Stomach (tissue), 4 donors: Measurements from ENCODE around the gene ANG.

Experiments used
- EP300 ChIP-seq: sonication (generic); formaldehyde crosslinking; IDR thresholded peaks from one replicate; pipeline ENCODE4 v1.6.1; 2017; ENCODE audit warnings: antibody characterized with exemption
- POLR2A ChIP-seq, 4 donors: fragments of 450-650 bp; IDR thresholded peaks; one replicate each; pipeline ENCODE4 v1.6.1; 2016; ENCODE audit warnings: antibody characterized with exemption in 4 of 4, control low read depth in 2 of 4, mild to moderate bottlenecking in 1 of 4, moderate library complexity in 1 of 4
- POLR2AphosphoS5 ChIP-seq, 3 donors: sonication (generic); formaldehyde crosslinking; IDR thresholded peaks; one replicate each; pipeline ENCODE4 v1.6.1; 2016; ENCODE audit warnings: antibody characterized with exemption in 3 of 3
- TF ChIP-seq, protein P1 (sequence below), 7 experiments: fragments of 450-650 bp in 4 of 7; fragments of 200-600 bp in 3 of 7; sonication (generic) in 3 of 7; IDR thresholded peaks; one replicate each; pipeline ENCODE4 v1.5.1; 2016 to 2019; ENCODE audit warnings: antibody characterized with exemption in 7 of 7, control low read depth in 2 of 7, mild to moderate bottlenecking in 1 of 7

DNA sequence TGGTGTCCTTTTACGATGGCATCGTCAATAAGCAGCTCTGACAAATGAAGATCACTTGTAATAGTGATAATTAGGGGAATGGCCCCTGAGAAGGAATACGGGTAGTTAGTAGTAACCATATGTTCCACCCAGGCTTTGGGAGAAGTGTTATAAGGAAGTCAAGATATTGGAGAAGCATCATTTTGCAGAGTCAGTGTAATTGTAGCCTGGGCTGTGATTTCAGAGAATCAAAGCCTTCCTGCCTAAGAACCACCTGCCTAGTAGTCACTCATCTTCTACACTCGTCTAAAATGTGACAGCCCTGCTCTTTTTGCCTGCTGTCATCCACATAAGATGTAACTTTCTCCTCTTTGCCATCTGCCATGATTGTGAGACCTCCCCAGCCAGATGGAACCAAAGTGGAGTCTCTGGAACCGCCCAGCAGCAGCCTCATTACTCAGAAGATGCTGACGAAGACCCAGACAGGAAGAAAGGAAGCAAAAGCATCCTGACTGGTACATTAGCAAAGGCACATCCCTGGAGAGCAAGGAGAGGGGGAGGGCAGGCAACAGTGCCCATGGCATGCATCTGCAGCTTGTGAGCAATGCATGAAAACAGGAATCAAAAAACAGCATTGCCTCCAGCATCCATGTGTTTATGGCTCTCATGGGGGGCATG lies 44.5 kb downstream of the ANG start:
- TF ChIP-seq, protein P1, sequence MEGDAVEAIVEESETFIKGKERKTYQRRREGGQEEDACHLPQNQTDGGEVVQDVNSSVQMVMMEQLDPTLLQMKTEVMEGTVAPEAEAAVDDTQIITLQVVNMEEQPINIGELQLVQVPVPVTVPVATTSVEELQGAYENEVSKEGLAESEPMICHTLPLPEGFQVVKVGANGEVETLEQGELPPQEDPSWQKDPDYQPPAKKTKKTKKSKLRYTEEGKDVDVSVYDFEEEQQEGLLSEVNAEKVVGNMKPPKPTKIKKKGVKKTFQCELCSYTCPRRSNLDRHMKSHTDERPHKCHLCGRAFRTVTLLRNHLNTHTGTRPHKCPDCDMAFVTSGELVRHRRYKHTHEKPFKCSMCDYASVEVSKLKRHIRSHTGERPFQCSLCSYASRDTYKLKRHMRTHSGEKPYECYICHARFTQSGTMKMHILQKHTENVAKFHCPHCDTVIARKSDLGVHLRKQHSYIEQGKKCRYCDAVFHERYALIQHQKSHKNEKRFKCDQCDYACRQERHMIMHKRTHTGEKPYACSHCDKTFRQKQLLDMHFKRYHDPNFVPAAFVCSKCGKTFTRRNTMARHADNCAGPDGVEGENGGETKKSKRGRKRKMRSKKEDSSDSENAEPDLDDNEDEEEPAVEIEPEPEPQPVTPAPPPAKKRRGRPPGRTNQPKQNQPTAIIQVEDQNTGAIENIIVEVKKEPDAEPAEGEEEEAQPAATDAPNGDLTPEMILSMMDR (IDR thresholded peaks at IDR 0.05) = no peak
- TF ChIP-seq EP300 (no peak), POLR2A (IDR thresholded peaks at IDR 0.05) (no peak), POLR2AphosphoS5 (IDR thresholded peaks at IDR 0.05) (no peak)
